A549 (cell line): Measurements from ENCODE around the gene AUH. TPM values are rescaled to one million over a fixed set of nuclear protein-coding genes. Genes with fewer than 3 reads are reported as not detected.

ENCODE experiments used
- ATAC-seq, 2 experiments: fragments of 200-7000 bp in 1 of 2; fragments of >200 bp in 1 of 2; cut with Nextera tagmentation in 1 of 2; cut with Tn5 transposase in 1 of 2; 3 replicates each; pipeline versions ENCODE4 v1.8.0 to v1.9.1; 2018 to 2020; ENCODE audit warnings: mild to moderate bottlenecking in 1 of 2, moderate library complexity in 1 of 2
- CTCF ChIA-PET: fragments of 300-600 bp; sonication (Branson Sonifier 250); formaldehyde crosslinking; extraction: SDS; loops from one replicate; lab custom pipeline; 2021; ENCODE audit warnings: antibody characterized with exemption, inconsistent platforms; lab: Yijun Ruan, JAX
- POLR2A ChIA-PET: fragments of 350-600 bp; formaldehyde crosslinking; extraction: SDS; loops from one replicate; lab custom pipeline; 2021; ENCODE audit warnings: antibody characterized with exemption, inconsistent platforms; lab: Yijun Ruan, JAX
- DNase-seq, 2 experiments: peaks; one replicate each; pipeline versions ENCODE4 v3.0.0 to v3.0.0-alpha.2; 2011 to 2016; ENCODE audit warnings: low read depth in 1 of 2, low spot score in 1 of 2
- FAIRE-seq: peaks from 2 replicates; lab custom pipeline; 2011; peaks lifted over from hg19 to GRCh38; lab: Jason Lieb, UNC
- H3K27ac ChIP-seq, 2 experiments: fragments of >200 bp; sonication (Bioruptor Twin); formaldehyde crosslinking; 3 replicates each; pipeline ENCODE4 v1.5.1; 2016 to 2017
- H3K4me1 ChIP-seq: fragments of >200 bp; sonication (Bioruptor Twin); formaldehyde crosslinking; 3 replicates; pipeline ENCODE4 v1.6.1; 2016
- H3K4me2 ChIP-seq: fragments of >200 bp; sonication (Bioruptor Twin); formaldehyde crosslinking; 3 replicates; pipeline ENCODE4 v1.6.1; 2016
- H3K4me3 ChIP-seq: fragments of >200 bp; sonication (Bioruptor Twin); formaldehyde crosslinking; 3 replicates; pipeline ENCODE4 v1.5.1; 2016
- H3K9me3 ChIP-seq: fragments of >200 bp; sonication (Bioruptor Twin); formaldehyde crosslinking; 3 replicates; pipeline ENCODE4 v1.6.1; 2016
- BHLHE40 ChIP-seq: IDR thresholded peaks from 2 replicates; pipeline ENCODE4 v1.6.1; 2012; ENCODE audit warnings: low read depth, low read length, inconsistent platforms
- CBX2 ChIP-seq: fragments of 200-600 bp; sonication (generic); IDR thresholded peaks from 2 replicates; pipeline ENCODE4 v1.6.1; 2016; ENCODE audit warnings: low read depth, mild to moderate bottlenecking, borderline replicate concordance
- CBX8 ChIP-seq: fragments of 200-600 bp; sonication (generic); IDR thresholded peaks from 2 replicates; pipeline ENCODE4 v1.6.1; 2016
- EHMT2 ChIP-seq: fragments of 200-600 bp; sonication (generic); IDR thresholded peaks from 2 replicates; pipeline ENCODE4 v1.6.1; 2016; ENCODE audit warnings: antibody characterized with exemption, low read depth, mild to moderate bottlenecking, moderate library complexity
- ESRRA ChIP-seq: fragments of 150-350 bp; IDR thresholded peaks from 2 replicates; pipeline ENCODE4 v1.6.1; 2014; ENCODE audit warnings: mild to moderate bottlenecking, low read length, borderline replicate concordance
- FOXS1 ChIP-seq: fragments of 250-450 bp; sonication (Bioruptor Pico); IDR thresholded peaks from 2 replicates; pipeline ENCODE4 v1.5.0; 2020; ENCODE audit warnings: mild to moderate bottlenecking, moderate library complexity
- HEYL ChIP-seq: fragments of 250-450 bp; sonication (Bioruptor Pico); IDR thresholded peaks from 2 replicates; pipeline ENCODE4 v1.8.0; 2021; ENCODE audit warnings: mild to moderate bottlenecking, moderate library complexity
- JUNB ChIP-seq: fragments of >200 bp; sonication (Bioruptor Twin); formaldehyde crosslinking; IDR thresholded peaks from 2 replicates; pipeline ENCODE4 v1.6.1; 2016
- KDM1A ChIP-seq: fragments of 200-600 bp; sonication (generic); IDR thresholded peaks from 2 replicates; pipeline ENCODE4 v1.6.1; 2016; ENCODE audit warnings: low read depth, mild to moderate bottlenecking
- MAZ ChIP-seq: fragments of 150-350 bp; IDR thresholded peaks from 2 replicates; pipeline ENCODE4 v1.6.1; 2014; ENCODE audit warnings: antibody characterized with exemption, low read depth, low read length, borderline replicate concordance
- NR3C1 ChIP-seq: fragments of >200 bp; sonication (Bioruptor Twin); formaldehyde crosslinking; IDR thresholded peaks from 3 replicates; pipeline ENCODE4 v1.6.1; 2017
- PHF8 ChIP-seq: fragments of 200-600 bp; sonication (generic); IDR thresholded peaks from 2 replicates; pipeline ENCODE4 v1.6.1; 2016; ENCODE audit warnings: low read depth, mild to moderate bottlenecking, antibody characterized with exemption, moderate library complexity, borderline replicate concordance
- TP53 ChIP-seq: fragments of 250-450 bp; sonication (Bioruptor Pico); IDR thresholded peaks from 2 replicates; pipeline ENCODE4 v1.5.0; 2021; ENCODE audit warnings: mild to moderate bottlenecking, moderate library complexity
- ZC3H11A ChIP-seq: fragments of 450-650 bp; IDR thresholded peaks from 2 replicates; pipeline ENCODE4 v1.6.1; 2014; ENCODE audit warnings: antibody characterized with exemption, mild to moderate bottlenecking
- ZSCAN20 ChIP-seq: fragments of 250-450 bp; sonication (Bioruptor Pico); IDR thresholded peaks from 2 replicates; pipeline ENCODE4 v1.8.0; 2022; ENCODE audit warnings: mild to moderate bottlenecking, moderate library complexity
- WGBS: methylation state at CpG from one replicate; pipeline ENCODE4 v1.1.6; 2017; ENCODE audit errors: missing lambda C conversion rate; 5-methylcytosine and 5-hydroxymethylcytosine counted together
- polyA plus RNA-seq, 4 experiments: library from polyadenylated mRNA; depleted of rRNA in 3 of 4; stranded (reverse); fragments of >200 nt; fragmentation: RNase III in 1 of 4; extraction: RNeasy Plus Mini Kit Qiagen cat#74134 plus additional on column Dnase treatment in 1 of 4; gene quantifications; 2 replicates in 3 of 4; 3 replicates in 1 of 4; pipeline ENCODE4 v1.2.3, GENCODE V29; 2011 to 2017
- TF ChIP-seq, protein P1 (sequence below): fragments of 150-350 bp; IDR thresholded peaks from 2 replicates; pipeline ENCODE4 v1.6.1; 2014; ENCODE audit warnings: low read depth, mild to moderate bottlenecking, low read length
- TF ChIP-seq, protein P2 (sequence below): fragments of >200 bp; sonication (Bioruptor Twin); formaldehyde crosslinking; IDR thresholded peaks from 3 replicates; pipeline ENCODE4 v1.5.1; 2016
- TF ChIP-seq, protein P3 (sequence below): IDR thresholded peaks from 2 replicates; pipeline ENCODE4 v1.6.1; 2012

The AUH gene
- polyA plus RNA-seq, 2 of the 4 experiments (the other 2 are of a cell fraction) = 11.1 to 15.9 TPM

DNA sequence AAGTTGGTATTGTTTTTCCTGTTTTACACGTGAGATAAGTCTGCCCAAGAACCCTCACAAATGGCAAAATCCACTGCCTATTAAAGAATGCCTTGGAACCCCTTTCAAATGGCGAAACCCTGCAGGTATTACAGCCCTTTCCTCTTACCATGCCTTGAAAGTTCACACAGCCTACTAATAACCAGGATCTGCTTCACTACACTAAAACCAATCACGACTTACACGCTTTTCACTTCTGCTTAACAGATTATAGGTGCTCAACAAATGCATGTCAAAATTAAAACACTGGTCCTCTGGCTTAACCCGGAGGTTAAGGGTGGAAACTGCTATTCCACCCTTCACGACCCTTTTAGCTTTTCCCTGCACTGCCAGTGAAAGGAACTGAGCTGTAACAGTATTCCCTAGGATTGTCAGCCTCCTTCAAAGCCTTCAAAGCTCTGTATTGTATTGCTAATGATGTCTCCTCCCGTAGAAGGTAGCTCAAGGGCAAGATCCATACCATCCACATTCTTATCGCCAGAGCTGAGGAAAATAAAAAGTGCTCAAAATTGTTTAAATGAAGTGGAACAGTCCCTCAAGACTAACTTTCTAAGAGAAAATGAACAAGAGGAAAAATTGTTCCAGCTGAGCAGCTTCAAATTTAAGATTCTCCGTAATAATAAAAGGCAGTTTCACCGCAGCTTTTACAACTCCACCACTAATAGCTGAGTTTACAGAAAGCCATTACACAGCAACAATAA lies 997 bp downstream of the AUH start (continued):
- no peak for TF ChIP-seq CBX2
- TF ChIP-seq ZSCAN20 (CRISPR knock-in tag) = no peak

DNA sequence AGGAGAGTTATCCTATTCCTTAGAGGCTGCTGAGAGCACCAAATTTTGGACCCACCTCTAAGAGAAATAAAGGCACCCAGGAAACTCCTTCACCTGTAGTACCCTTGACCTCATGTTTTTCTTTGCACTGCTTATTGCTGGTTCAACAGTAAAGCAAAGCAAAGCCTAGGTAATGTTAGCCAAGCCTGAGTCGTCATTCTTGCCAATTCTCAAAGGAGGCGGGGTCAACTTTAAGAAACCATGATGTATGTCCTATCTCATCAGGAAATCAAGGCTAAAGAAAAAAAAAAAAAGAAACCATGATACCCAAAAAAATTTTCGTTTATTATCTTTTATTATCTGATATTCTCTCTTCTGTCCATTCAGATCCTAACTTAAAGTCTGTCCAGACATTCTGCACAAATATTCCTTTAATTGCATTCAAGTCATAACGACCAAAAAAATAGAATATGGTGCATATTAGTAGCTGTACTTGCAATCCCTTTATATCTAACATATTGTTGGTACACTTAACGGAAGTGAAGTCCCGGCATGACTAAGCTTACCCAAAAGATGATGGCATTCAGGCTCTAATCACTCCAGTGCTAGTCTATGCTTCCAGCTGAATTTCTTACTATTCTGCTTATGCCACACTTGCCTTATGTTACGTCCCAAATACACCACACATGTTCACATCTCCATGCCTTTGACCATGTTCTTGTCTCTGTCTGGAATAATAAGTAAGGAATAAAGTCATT lies 1.8 kb downstream of the AUH start:
- peaks cover 17% of the 10 kb centered on the region for H3K4me1 ChIP-seq
- no peak for TF ChIP-seq CBX8
- TF ChIP-seq ESRRA = no peak
- no peak for TF ChIP-seq HEYL (CRISPR knock-in tag)
- no peak for TF ChIP-seq FOXS1 (CRISPR knock-in tag)
- TF ChIP-seq ZSCAN20 (CRISPR knock-in tag) = no peak
- TF ChIP-seq, all 56 proteins: peak for 0
- no peaks in the 10 kb centered on the region for H3K9me3 ChIP-seq
- WGBS = 69% methylated on average over 7 of the region's 7 CpGs
- peak overlapping the region; percentile 12; the same call in 1 of the 3 replicates for H3K4me3 ChIP-seq
- FAIRE-seq (peak; percentile 32), DNase-seq (no peak), ATAC-seq (no peak)
- H3K27ac ChIP-seq = no peak overlapping the region
- H3K4me2 ChIP-seq = peak overlapping the region; percentile 78
- ChIA-PET CTCF (interaction anchor here (0.9 to 1.6 kb wide), 5 partner anchors 65 to 367 kb away, joined by 3 to 6 read pairs (median 4); no protein-coding TSS in a partner anchor), POLR2A (interaction anchor here (2.6 kb wide), 1 partner anchor 64 kb away, joined by 16 read pairs; the partner anchor contains the start of gene NFIL3)

DNA sequence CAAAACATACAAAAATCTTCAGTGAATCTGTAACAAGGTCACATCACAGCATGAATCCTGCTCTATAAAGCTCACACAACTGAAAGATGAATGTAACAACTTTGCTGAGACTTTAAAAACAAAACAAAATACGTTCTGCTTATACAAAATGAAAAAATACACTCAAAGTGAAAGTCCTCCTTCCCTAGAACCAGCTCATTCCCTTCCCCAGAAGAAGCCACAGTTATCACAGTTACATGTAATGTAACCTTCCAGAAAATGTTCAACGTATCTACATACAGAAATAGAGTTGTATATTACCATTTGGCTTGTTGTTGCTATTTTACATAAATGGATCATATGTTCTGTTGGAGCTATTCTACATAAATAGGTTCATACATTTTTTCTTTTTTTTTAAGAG lies 2.6 kb downstream of the AUH start:
- POLR2A ChIA-PET = no interaction called here
- H3K4me3 ChIP-seq = no peak overlapping the region
- ATAC-seq = no peak

DNA sequence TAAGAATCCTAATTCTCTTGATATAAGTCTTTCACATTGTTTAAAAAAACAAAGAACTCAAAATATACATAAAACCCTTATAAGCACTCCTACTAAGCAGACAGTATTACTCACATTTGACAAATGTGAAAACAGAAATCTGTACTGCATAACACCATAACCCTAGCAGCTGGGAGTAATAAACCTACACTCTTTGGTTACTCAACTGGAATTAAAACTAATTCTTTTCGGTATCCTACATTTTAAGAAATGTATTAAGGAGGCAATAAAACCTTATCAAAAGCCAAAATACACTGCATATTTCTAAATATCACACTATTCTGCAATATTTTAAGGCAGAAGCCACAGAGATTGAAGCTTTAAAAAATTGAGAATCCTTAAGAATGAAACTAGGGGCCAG lies 6.8 kb downstream of the AUH start:
- DNase-seq = no peak
- CTCF ChIA-PET = interaction anchor here (0.7 to 2.0 kb wide), 5 partner anchors 9 to 439 kb away, joined by 3 to 6 read pairs (median 3); no protein-coding TSS in a partner anchor

More for the DNA sequence above, 2.6 kb downstream of the AUH start:
- TF ChIP-seq EHMT2 (no peak), ZC3H11A (no peak), TP53 (CRISPR knock-in tag) (no peak), NR3C1 (no peak), KDM1A (no peak), BHLHE40 (no peak), PHF8 (no peak), JUNB (no peak), MAZ (no peak)
- TF ChIP-seq, protein P1, sequence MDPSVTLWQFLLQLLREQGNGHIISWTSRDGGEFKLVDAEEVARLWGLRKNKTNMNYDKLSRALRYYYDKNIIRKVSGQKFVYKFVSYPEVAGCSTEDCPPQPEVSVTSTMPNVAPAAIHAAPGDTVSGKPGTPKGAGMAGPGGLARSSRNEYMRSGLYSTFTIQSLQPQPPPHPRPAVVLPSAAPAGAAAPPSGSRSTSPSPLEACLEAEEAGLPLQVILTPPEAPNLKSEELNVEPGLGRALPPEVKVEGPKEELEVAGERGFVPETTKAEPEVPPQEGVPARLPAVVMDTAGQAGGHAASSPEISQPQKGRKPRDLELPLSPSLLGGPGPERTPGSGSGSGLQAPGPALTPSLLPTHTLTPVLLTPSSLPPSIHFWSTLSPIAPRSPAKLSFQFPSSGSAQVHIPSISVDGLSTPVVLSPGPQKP = no peak
- TF ChIP-seq, protein P2, sequence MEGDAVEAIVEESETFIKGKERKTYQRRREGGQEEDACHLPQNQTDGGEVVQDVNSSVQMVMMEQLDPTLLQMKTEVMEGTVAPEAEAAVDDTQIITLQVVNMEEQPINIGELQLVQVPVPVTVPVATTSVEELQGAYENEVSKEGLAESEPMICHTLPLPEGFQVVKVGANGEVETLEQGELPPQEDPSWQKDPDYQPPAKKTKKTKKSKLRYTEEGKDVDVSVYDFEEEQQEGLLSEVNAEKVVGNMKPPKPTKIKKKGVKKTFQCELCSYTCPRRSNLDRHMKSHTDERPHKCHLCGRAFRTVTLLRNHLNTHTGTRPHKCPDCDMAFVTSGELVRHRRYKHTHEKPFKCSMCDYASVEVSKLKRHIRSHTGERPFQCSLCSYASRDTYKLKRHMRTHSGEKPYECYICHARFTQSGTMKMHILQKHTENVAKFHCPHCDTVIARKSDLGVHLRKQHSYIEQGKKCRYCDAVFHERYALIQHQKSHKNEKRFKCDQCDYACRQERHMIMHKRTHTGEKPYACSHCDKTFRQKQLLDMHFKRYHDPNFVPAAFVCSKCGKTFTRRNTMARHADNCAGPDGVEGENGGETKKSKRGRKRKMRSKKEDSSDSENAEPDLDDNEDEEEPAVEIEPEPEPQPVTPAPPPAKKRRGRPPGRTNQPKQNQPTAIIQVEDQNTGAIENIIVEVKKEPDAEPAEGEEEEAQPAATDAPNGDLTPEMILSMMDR = no peak
- TF ChIP-seq, protein P3, sequence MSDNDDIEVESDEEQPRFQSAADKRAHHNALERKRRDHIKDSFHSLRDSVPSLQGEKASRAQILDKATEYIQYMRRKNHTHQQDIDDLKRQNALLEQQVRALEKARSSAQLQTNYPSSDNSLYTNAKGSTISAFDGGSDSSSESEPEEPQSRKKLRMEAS = no peak
- no peak for FAIRE-seq
- H3K27ac ChIP-seq = no peak overlapping the region
- DNase-seq = no peak
- H3K4me1 ChIP-seq = peaks cover 17% of the 10 kb centered on the region
- no peak overlapping the region for H3K4me2 ChIP-seq
- WGBS = 80% methylated on average over 2 of the region's 2 CpGs
- no peaks in the 10 kb centered on the region for H3K9me3 ChIP-seq
- CTCF ChIA-PET = interaction anchor here (0.9 to 1.6 kb wide), 5 partner anchors 9 to 368 kb away, joined by 3 to 6 read pairs (median 3); no protein-coding TSS in a partner anchor

More for the DNA sequence above, 6.8 kb downstream of the AUH start:
- TF ChIP-seq, protein P3 = no peak
- Histone ChIP-seq H3K4me2 (no peak overlapping the region), H3K4me3 (no peak overlapping the region), H3K27ac (no peak overlapping the region), H3K9me3 (no peaks in the 10 kb centered on the region), H3K4me1 (peaks cover 4% of the 10 kb centered on the region; the same call in 1 of the 3 replicates)
- no peak for ATAC-seq
- FAIRE-seq = no peak
- 95% methylated on average over 1 of the region's 1 CpG for WGBS
- POLR2A ChIA-PET = no interaction called here
